H4 (cell line): Measurements from ENCODE around the gene DIAPH3. TPM values are rescaled to one million over a fixed set of nuclear protein-coding genes. Genes with fewer than 3 reads are reported as not detected.

ENCODE experiments used
- DNase-seq: peaks from one replicate; pipeline ENCODE4 v3.0.0-alpha.2; 2015; ENCODE audit warnings: low spot score
- total RNA-seq: library from RNA; depleted of rRNA; stranded (reverse); fragments of >200 nt; shearing (Covaris generic); gene quantifications from 2 replicates; pipeline ENCODE4 v1.2.3, GENCODE V29; 2014; rRNA removed

Gene DIAPH3
- total RNA-seq, 1 experiment from 2014 or later: 6.7 TPM

GRCh38 chr13:59635589-59635988, 528.1 kb downstream of the DIAPH3 start:
- DNase-seq: no peak

GRCh38 chr13:59633290-59633689, 530.4 kb downstream of the DIAPH3 start:
- DNase-seq: no peak

- no peak for DNase-seq
These were observed 532.5 kb downstream of the DIAPH3 start for GRCh38 chr13:59631271-59631670.

- DNase-seq: no peak
These were observed 538.6 kb downstream of the DIAPH3 start for GRCh38 chr13:59625111-59625510.

GRCh38 chr13:59623206-59623915, 540.4 kb downstream of the DIAPH3 start:
- no peak for DNase-seq

- DNase-seq: no peak
These were observed 542.0 kb downstream of the DIAPH3 start for GRCh38 chr13:59621773-59622172.

Other genes starting within 250 kb of the DIAPH3 start
- gene TDRD3, start 233.3 kb upstream of the DIAPH3 start, total RNA-seq: 7.6 and 7.9 TPM in 2 replicates